ENCODE measurements around the gene CAPN15. TPM values are rescaled to one million over a fixed set of nuclear protein-coding genes. Genes with fewer than 3 reads are reported as not detected.
A peak's percentile ranks its signal among the peaks of the same experiment; 100 is the strongest.

Gene CAPN15
- total and polyA plus RNA-seq, 2 of the 4 experiments (the other 2 are of a cell fraction), result 9.3 to 24.3 TPM

- DNase-seq (no peak), ATAC-seq (ENCODE audit: low read depth) (no peak)
- Histone ChIP-seq H4K5ac (ENCODE audit: low read depth, low read length) (0 out of 2 replicates have a peak overlapping the region, but pooled peaks have one; percentile 5), H4K20me1 (ENCODE audit: insufficient read depth, low read length) (peaks cover 82% of the 10 kb centered on the region), H2AFZ (replicated peaks; ENCODE audit: low read length, poor library complexity) (peak overlapping the region; percentile 85), H3K23ac (ENCODE audit: low read depth, low read length) (peak overlapping the region; percentile 43), H3K9me1 (ENCODE audit: insufficient read depth, low read length) (no peaks in the 10 kb centered on the region; the same call in 1 of the 2 replicates), H4K8ac (ENCODE audit: low read depth in 2 of 2, low read length in 2 of 2) (peak overlapping the region in 1 of 2 experiments; percentile 55; a peak in 2 of 4 replicates), H2BK15ac (ENCODE audit: low read depth, low read length) (no peak overlapping the region; the same call in 2 of the 3 replicates), H3K4ac (ENCODE audit: low read depth, low read length) (peak overlapping the region; percentile 52), H2BK5ac (ENCODE audit: low read depth, low read length, poor library complexity, severe bottlenecking) (peak overlapping the region; percentile 88), H3K4me1 (ENCODE audit: control insufficient read depth, insufficient read depth, low read length) (peaks cover 21% of the 10 kb centered on the region), H3K27ac (ENCODE audit: insufficient read depth, low read length) (peak overlapping the region; percentile 92), H2BK120ac (ENCODE audit: low read depth, low read length) (no peak overlapping the region; the same call in 1 of the 2 replicates), H3K9me3 (ENCODE audit: control insufficient read depth, insufficient read depth, low read length) (no peaks in the 10 kb centered on the region), H2AK5ac (ENCODE audit: low read depth, low read length) (peak overlapping the region; percentile 79), H3K9ac (ENCODE audit: low read depth, low read length) (peak overlapping the region; percentile 68), H2AK9ac (replicated peaks; ENCODE audit: low read depth, low read length, poor library complexity) (peak overlapping the region; percentile 100), H3K14ac (replicated peaks; ENCODE audit: low read depth, low read length) (peak overlapping the region; percentile 94), H3K56ac (ENCODE audit: extremely low read depth, insufficient read depth, low read length) (peak overlapping the region; percentile 61; the same call in 1 of the 2 replicates), H3K79me1 (ENCODE audit: low read depth in 1 of 2, low read length in 2 of 2) (peaks cover 8 to 60% of the 10 kb centered on the region in 2 experiments; a peak in 2 of 4 replicates), H3K4me2 (ENCODE audit: low read depth, low read length) (peak overlapping the region; percentile 96), H4K91ac (ENCODE audit: insufficient read depth, low read depth, low read length) (peak overlapping the region; percentile 88), H3K18ac (ENCODE audit: low read depth, low read length) (no peak overlapping the region), H3K4me3 (ENCODE audit: insufficient read depth, low read depth, low read length) (peak overlapping the region; percentile 89), H3K27me3 (ENCODE audit: control insufficient read depth, insufficient read depth, low read length) (no peaks in the 10 kb centered on the region), H2BK20ac (ENCODE audit: low read depth, low read length) (no peak overlapping the region), H3K36me3 (ENCODE audit: control insufficient read depth, insufficient read depth, low read length) (peaks cover 8% of the 10 kb centered on the region; the same call in 1 of the 2 replicates)
- POLR2A ChIA-PET (ENCODE audit: unreplicated experiment), result no interaction called here
- in situ Hi-C loops (cut with MboI; ENCODE audit: low sequenced_read_pairs), result no loop called here
- no TSS peak for BruUV-seq (replicated peaks)
- 71% methylated on average over 9 of the region's 12 CpGs; no CpG with 5 or more reads in 1 of the 2 experiments for WGBS, 2 experiments (ENCODE audit: extremely low coverage in 2 of 2, insufficient read length in 1 of 2)
- CTCF ChIA-PET, result no interaction called here
- intact Hi-C loops (cut with micrococcal nuclease), result loop anchor here (5.0 kb wide), 2 partner anchors 108 to 127 kb away; partner anchors contain the start of genes DECR2 and METTL26
- dilution Hi-C loops (cut with HindIII; ENCODE audit: low sequenced_read_pairs, unreplicated experiment), result no loop called here
- TF ChIP-seq RAD21 (IDR thresholded peaks at IDR 0.05; ENCODE audit: low read length) (no peak), MAFK (IDR thresholded peaks at IDR 0.05; ENCODE audit: low read depth, low read length) (no peak), NFE2L2 (IDR thresholded peaks at IDR 0.05; ENCODE audit: low read depth, low read length) (no peak), USF2 (IDR thresholded peaks at IDR 0.05; ENCODE audit: low read depth, low read length) (no peak), FOS (IDR thresholded peaks at IDR 0.05; ENCODE audit: low read depth, low read length) (no peak), ELK1 (IDR thresholded peaks at IDR 0.05; ENCODE audit: borderline replicate concordance, low read depth, low read length) (no peak), SMC3 (IDR thresholded peaks at IDR 0.05; ENCODE audit: low read depth, low read length) (no peak), CEBPB (IDR thresholded peaks at IDR 0.05; ENCODE audit: low read depth, low read length) (no peak), MAZ (IDR thresholded peaks at IDR 0.05; ENCODE audit: borderline replicate concordance, low read depth, low read length) (no peak), RCOR1 (IDR thresholded peaks at IDR 0.05; ENCODE audit: insufficient replicate concordance, low read length) (no peak), POLR2A (IDR thresholded peaks at IDR 0.05; ENCODE audit: low read depth, low read length) (no peak), CHD1 (IDR thresholded peaks at IDR 0.05; ENCODE audit: low read depth, low read length) (no peak), BHLHE40 (IDR thresholded peaks at IDR 0.05; ENCODE audit: low read depth, low read length) (no peak), MXI1 (IDR thresholded peaks at IDR 0.05; ENCODE audit: borderline replicate concordance, low read depth, low read length) (no peak)
- TF ChIP-seq, protein P1, sequence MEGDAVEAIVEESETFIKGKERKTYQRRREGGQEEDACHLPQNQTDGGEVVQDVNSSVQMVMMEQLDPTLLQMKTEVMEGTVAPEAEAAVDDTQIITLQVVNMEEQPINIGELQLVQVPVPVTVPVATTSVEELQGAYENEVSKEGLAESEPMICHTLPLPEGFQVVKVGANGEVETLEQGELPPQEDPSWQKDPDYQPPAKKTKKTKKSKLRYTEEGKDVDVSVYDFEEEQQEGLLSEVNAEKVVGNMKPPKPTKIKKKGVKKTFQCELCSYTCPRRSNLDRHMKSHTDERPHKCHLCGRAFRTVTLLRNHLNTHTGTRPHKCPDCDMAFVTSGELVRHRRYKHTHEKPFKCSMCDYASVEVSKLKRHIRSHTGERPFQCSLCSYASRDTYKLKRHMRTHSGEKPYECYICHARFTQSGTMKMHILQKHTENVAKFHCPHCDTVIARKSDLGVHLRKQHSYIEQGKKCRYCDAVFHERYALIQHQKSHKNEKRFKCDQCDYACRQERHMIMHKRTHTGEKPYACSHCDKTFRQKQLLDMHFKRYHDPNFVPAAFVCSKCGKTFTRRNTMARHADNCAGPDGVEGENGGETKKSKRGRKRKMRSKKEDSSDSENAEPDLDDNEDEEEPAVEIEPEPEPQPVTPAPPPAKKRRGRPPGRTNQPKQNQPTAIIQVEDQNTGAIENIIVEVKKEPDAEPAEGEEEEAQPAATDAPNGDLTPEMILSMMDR (conservative IDR thresholded peaks at IDR 0.05; ENCODE audit: low read depth, low read length), result no peak
These were observed 1.6 kb downstream of the CAPN15 start for GRCh38 chr16:529012-529575.

Measured in IMR-90 (cell line).